Measurements from ENCODE around the gene RBM43.
"Not testable (repeated sequence)": the region's sequence is repeated elsewhere in the genome, so short reads cannot be mapped to it uniquely, and the experiment has no call there.

RBM43 gene

GRCh38 chr2:151246152-151246551 is 15.5 kb downstream of the RBM43 start:
- WGBS, 2 experiments (ENCODE audit: insufficient coverage in 2 of 2), result no CpG with 5 or more reads among the region's 1 CpG
- H3K36me3 ChIP-seq (ENCODE audit: control insufficient read depth, insufficient read depth, low read length), result peaks cover 6% of the 10 kb centered on the region

GRCh38 chr2:151243468-151243867 is 18.2 kb downstream of the RBM43 start:
- WGBS, 2 experiments (ENCODE audit: insufficient coverage in 2 of 2), result 85 to 86% methylated on average over 1 to 3 of the region's 3 CpGs

More at GRCh38 chr2:151246152-151246551, 15.5 kb downstream of the RBM43 start:
- Histone ChIP-seq H3K4me1 (ENCODE audit: control insufficient read depth, insufficient read depth, low read length, poor library complexity, severe bottlenecking) (no peaks in the 10 kb centered on the region), H3K27ac (ENCODE audit: low read depth, low read length, severe bottlenecking) (no peak overlapping the region), H3K9me3 (ENCODE audit: control insufficient read depth, low read length) (peaks cover 9% of the 10 kb centered on the region), H3K4me3 (ENCODE audit: extremely low read depth, insufficient read depth, low read length, poor library complexity, severe bottlenecking) (no peak overlapping the region)

GRCh38 chr2:151241224-151241623 is 20.4 kb downstream of the RBM43 start:
- H3K36me3 ChIP-seq (ENCODE audit: control insufficient read depth, insufficient read depth, low read length), result no peaks in the 10 kb centered on the region
- 100% methylated on average over 1 of the region's 3 CpGs; no CpG with 5 or more reads in 1 of the 2 experiments for WGBS, 2 experiments (ENCODE audit: insufficient coverage in 2 of 2)
- no peak overlapping the region for H3K27ac ChIP-seq (ENCODE audit: low read depth, low read length, severe bottlenecking)
- H3K9me3 ChIP-seq (ENCODE audit: control insufficient read depth, low read length), result no peaks in the 10 kb centered on the region
- no peak overlapping the region for H3K4me3 ChIP-seq (ENCODE audit: extremely low read depth, insufficient read depth, low read length, poor library complexity, severe bottlenecking)
- no peaks in the 10 kb centered on the region for H3K4me1 ChIP-seq (ENCODE audit: control insufficient read depth, insufficient read depth, low read length, poor library complexity, severe bottlenecking)

More at GRCh38 chr2:151243468-151243867, 18.2 kb downstream of the RBM43 start:
- H3K27ac ChIP-seq (ENCODE audit: low read depth, low read length, severe bottlenecking), result no peak overlapping the region
- no peak overlapping the region for H3K4me3 ChIP-seq (ENCODE audit: extremely low read depth, insufficient read depth, low read length, poor library complexity, severe bottlenecking)
- no peaks in the 10 kb centered on the region for H3K4me1 ChIP-seq (ENCODE audit: control insufficient read depth, insufficient read depth, low read length, poor library complexity, severe bottlenecking)
- peaks cover under 1% of the 10 kb centered on the region for H3K9me3 ChIP-seq (ENCODE audit: control insufficient read depth, low read length)
- peaks cover under 1% of the 10 kb centered on the region for H3K36me3 ChIP-seq (ENCODE audit: control insufficient read depth, insufficient read depth, low read length)

- no peak overlapping the region for H3K4me3 ChIP-seq (ENCODE audit: extremely low read depth, insufficient read depth, low read length, poor library complexity, severe bottlenecking)
- no peaks in the 10 kb centered on the region for H3K9me3 ChIP-seq (ENCODE audit: control insufficient read depth, low read length)
- no CpG with 5 or more reads among the region's 1 CpG for WGBS, 2 experiments (ENCODE audit: insufficient coverage in 2 of 2)
- no peak overlapping the region for H3K27ac ChIP-seq (ENCODE audit: low read depth, low read length, severe bottlenecking)
- no peaks in the 10 kb centered on the region for H3K36me3 ChIP-seq (ENCODE audit: control insufficient read depth, insufficient read depth, low read length)
- H3K4me1 ChIP-seq (ENCODE audit: control insufficient read depth, insufficient read depth, low read length, poor library complexity, severe bottlenecking), result no peaks in the 10 kb centered on the region
Observed at GRCh38 chr2:151240433-151240832, 21.2 kb downstream of the RBM43 start.

GRCh38 chr2:151239624-151240023 is 22.0 kb downstream of the RBM43 start:
- 89 to 93% methylated on average over 5 to 8 of the region's 9 CpGs for WGBS, 2 experiments (ENCODE audit: insufficient coverage in 2 of 2)
- Histone ChIP-seq H3K9me3 (ENCODE audit: control insufficient read depth, low read length) (no peaks in the 10 kb centered on the region), H3K27ac (ENCODE audit: low read depth, low read length, severe bottlenecking) (no peak overlapping the region), H3K4me1 (ENCODE audit: control insufficient read depth, insufficient read depth, low read length, poor library complexity, severe bottlenecking) (no peaks in the 10 kb centered on the region), H3K36me3 (ENCODE audit: control insufficient read depth, insufficient read depth, low read length) (no peaks in the 10 kb centered on the region), H3K4me3 (ENCODE audit: extremely low read depth, insufficient read depth, low read length, poor library complexity, severe bottlenecking) (no peak overlapping the region)

- no peak overlapping the region for H3K27ac ChIP-seq (ENCODE audit: low read depth, low read length, severe bottlenecking)
- 62% methylated on average over 2 to 3 of the region's 6 CpGs for WGBS, 2 experiments (ENCODE audit: insufficient coverage in 2 of 2)
Observed at GRCh38 chr2:151238527-151239487, 22.9 kb downstream of the RBM43 start.

GRCh38 chr2:151237422-151238025 is 24.1 kb downstream of the RBM43 start:
- Histone ChIP-seq H3K36me3 (ENCODE audit: control insufficient read depth, insufficient read depth, low read length) (no peaks in the 10 kb centered on the region), H3K9me3 (ENCODE audit: control insufficient read depth, low read length) (no peaks in the 10 kb centered on the region), H3K4me1 (ENCODE audit: control insufficient read depth, insufficient read depth, low read length, poor library complexity, severe bottlenecking) (no peaks in the 10 kb centered on the region), H3K4me3 (ENCODE audit: extremely low read depth, insufficient read depth, low read length, poor library complexity, severe bottlenecking) (no peak overlapping the region), H3K27ac (ENCODE audit: low read depth, low read length, severe bottlenecking) (no peak overlapping the region)
- WGBS, 2 experiments (ENCODE audit: insufficient coverage in 2 of 2), result 91 to 92% methylated on average over 1 to 4 of the region's 4 CpGs

More at GRCh38 chr2:151238527-151239487, 22.9 kb downstream of the RBM43 start:
- no peak overlapping the region for H3K4me3 ChIP-seq (ENCODE audit: extremely low read depth, insufficient read depth, low read length, poor library complexity, severe bottlenecking)
- H3K36me3 ChIP-seq (ENCODE audit: control insufficient read depth, insufficient read depth, low read length), result no peaks in the 10 kb centered on the region
- H3K4me1 ChIP-seq (ENCODE audit: control insufficient read depth, insufficient read depth, low read length, poor library complexity, severe bottlenecking), result no peaks in the 10 kb centered on the region
- H3K9me3 ChIP-seq (ENCODE audit: control insufficient read depth, low read length), result no peaks in the 10 kb centered on the region

GRCh38 chr2:151233760-151234159 is 27.9 kb downstream of the RBM43 start:
- not testable (repeated sequence) for H3K36me3 ChIP-seq (ENCODE audit: control insufficient read depth, insufficient read depth, low read length); H3K4me3 ChIP-seq (ENCODE audit: extremely low read depth, insufficient read depth, low read length, poor library complexity, severe bottlenecking); H3K9me3 ChIP-seq (ENCODE audit: control insufficient read depth, low read length); H3K27ac ChIP-seq (ENCODE audit: low read depth, low read length, severe bottlenecking); H3K4me1 ChIP-seq (ENCODE audit: control insufficient read depth, insufficient read depth, low read length, poor library complexity, severe bottlenecking)
- 80 to 100% methylated on average over 1 of the region's 3 CpGs for WGBS, 2 experiments (ENCODE audit: insufficient coverage in 2 of 2)

GRCh38 chr2:151233288-151233687 is 28.4 kb downstream of the RBM43 start:
- H3K27ac ChIP-seq (ENCODE audit: low read depth, low read length, severe bottlenecking), result not testable (repeated sequence)
- no CpG with 5 or more reads among the region's 2 CpGs for WGBS, 2 experiments (ENCODE audit: insufficient coverage in 2 of 2)

GRCh38 chr2:151230627-151231140 is 31.0 kb downstream of the RBM43 start:
- Histone ChIP-seq H3K27ac (ENCODE audit: low read depth, low read length, severe bottlenecking) (no peak overlapping the region), H3K4me1 (ENCODE audit: control insufficient read depth, insufficient read depth, low read length, poor library complexity, severe bottlenecking) (no peaks in the 10 kb centered on the region)
- WGBS, 2 experiments (ENCODE audit: insufficient coverage in 2 of 2), result 100% methylated on average over 1 of the region's 2 CpGs; no CpG with 5 or more reads in 1 of the 2 experiments

More at GRCh38 chr2:151233288-151233687, 28.4 kb downstream of the RBM43 start:
- H3K9me3 ChIP-seq (ENCODE audit: control insufficient read depth, low read length); H3K36me3 ChIP-seq (ENCODE audit: control insufficient read depth, insufficient read depth, low read length); H3K4me1 ChIP-seq (ENCODE audit: control insufficient read depth, insufficient read depth, low read length, poor library complexity, severe bottlenecking); H3K4me3 ChIP-seq (ENCODE audit: extremely low read depth, insufficient read depth, low read length, poor library complexity, severe bottlenecking): not testable (repeated sequence)

More at GRCh38 chr2:151230627-151231140, 31.0 kb downstream of the RBM43 start:
- no peaks in the 10 kb centered on the region for H3K36me3 ChIP-seq (ENCODE audit: control insufficient read depth, insufficient read depth, low read length)
- no peaks in the 10 kb centered on the region for H3K9me3 ChIP-seq (ENCODE audit: control insufficient read depth, low read length)
- H3K4me3 ChIP-seq (ENCODE audit: extremely low read depth, insufficient read depth, low read length, poor library complexity, severe bottlenecking), result no peak overlapping the region

Measured in mesodermal cell (in vitro differentiated cells).